GM12878 (cell line): Measurements from ENCODE around the gene PPP2R5C. TPM values are rescaled to one million over a fixed set of nuclear protein-coding genes. Genes with fewer than 3 reads are reported as not detected.

Experiments
- BMI1 ChIP-seq: fragments of 450-650 bp; IDR thresholded peaks from 2 replicates; pipeline ENCODE4 v1.6.1; 2016; ENCODE audit warnings: mild to moderate bottlenecking, moderate library complexity, borderline replicate concordance
- PML ChIP-seq: IDR thresholded peaks from 2 replicates; pipeline ENCODE4 v1.6.1; 2012; ENCODE audit warnings: low read length, inconsistent platforms
- SKIL ChIP-seq: fragments of 450-650 bp; IDR thresholded peaks from 2 replicates; pipeline ENCODE4 v1.6.1; 2017; ENCODE audit warnings: mild to moderate bottlenecking, low read depth, inconsistent platforms; ENCODE audit not compliant: poor library complexity, severe bottlenecking
- polyA plus RNA-seq, 11 experiments: library from polyadenylated mRNA; depleted of rRNA in 4 of 11; unstranded in 6 of 11; stranded (reverse) in 5 of 11; fragments of >200 nt; fragmentation: Nextera tagmentation in 4 of 11; fragmentation: Illumina TruSeq in 1 of 11; extraction: Ambion mirVana in 4 of 11; extraction: Trizol in 1 of 11; gene quantifications; 1 replicate in 1 of 11; 2 replicates in 10 of 11; pipeline versions ENCODE4 v1.2.1 to v1.2.3, GENCODE V29; 2011 to 2016; ENCODE audit warnings: inconsistent platforms in 2 of 11, missing spikeins in 2 of 11, low read depth in 1 of 11
- total RNA-seq, 4 experiments: library from RNA; depleted of rRNA in 3 of 4; stranded (reverse); fragments of >200 nt in 3 of 4; fragmentation: Illumina TruSeq in 1 of 4; extraction: Trizol in 1 of 4; gene quantifications; 2 replicates each; pipeline versions ENCODE4 v1.2.1 to v1.2.3, GENCODE V29; 2013 to 2021
- TF ChIP-seq, protein P1 (sequence below): fragments of 450-650 bp; IDR thresholded peaks from 2 replicates; pipeline ENCODE4 v1.6.1; 2017; ENCODE audit warnings: antibody characterized with exemption, mild to moderate bottlenecking, moderate library complexity
- TF ChIP-seq, protein P2 (sequence below): fragments of 450-650 bp; IDR thresholded peaks from 2 replicates; pipeline ENCODE4 v1.6.1; 2017; ENCODE audit warnings: mild to moderate bottlenecking

PPP2R5C gene
- total and polyA plus RNA-seq, 10 of the 15 experiments (the other 5 are each of a cell fraction or from before 2014, with no cell fraction given): 106 to 199 (median 144) TPM

GRCh38 chr14:101950516-101951215 is 189.2 kb downstream of the PPP2R5C start (continued):
- TF ChIP-seq, protein P1, sequence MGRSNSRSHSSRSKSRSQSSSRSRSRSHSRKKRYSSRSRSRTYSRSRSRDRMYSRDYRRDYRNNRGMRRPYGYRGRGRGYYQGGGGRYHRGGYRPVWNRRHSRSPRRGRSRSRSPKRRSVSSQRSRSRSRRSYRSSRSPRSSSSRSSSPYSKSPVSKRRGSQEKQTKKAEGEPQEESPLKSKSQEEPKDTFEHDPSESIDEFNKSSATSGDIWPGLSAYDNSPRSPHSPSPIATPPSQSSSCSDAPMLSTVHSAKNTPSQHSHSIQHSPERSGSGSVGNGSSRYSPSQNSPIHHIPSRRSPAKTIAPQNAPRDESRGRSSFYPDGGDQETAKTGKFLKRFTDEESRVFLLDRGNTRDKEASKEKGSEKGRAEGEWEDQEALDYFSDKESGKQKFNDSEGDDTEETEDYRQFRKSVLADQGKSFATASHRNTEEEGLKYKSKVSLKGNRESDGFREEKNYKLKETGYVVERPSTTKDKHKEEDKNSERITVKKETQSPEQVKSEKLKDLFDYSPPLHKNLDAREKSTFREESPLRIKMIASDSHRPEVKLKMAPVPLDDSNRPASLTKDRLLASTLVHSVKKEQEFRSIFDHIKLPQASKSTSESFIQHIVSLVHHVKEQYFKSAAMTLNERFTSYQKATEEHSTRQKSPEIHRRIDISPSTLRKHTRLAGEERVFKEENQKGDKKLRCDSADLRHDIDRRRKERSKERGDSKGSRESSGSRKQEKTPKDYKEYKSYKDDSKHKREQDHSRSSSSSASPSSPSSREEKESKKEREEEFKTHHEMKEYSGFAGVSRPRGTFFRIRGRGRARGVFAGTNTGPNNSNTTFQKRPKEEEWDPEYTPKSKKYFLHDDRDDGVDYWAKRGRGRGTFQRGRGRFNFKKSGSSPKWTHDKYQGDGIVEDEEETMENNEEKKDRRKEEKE: no peak
- TF ChIP-seq SKIL (no peak), BMI1 (no peak), PML (no peak)
- TF ChIP-seq, protein P2, sequence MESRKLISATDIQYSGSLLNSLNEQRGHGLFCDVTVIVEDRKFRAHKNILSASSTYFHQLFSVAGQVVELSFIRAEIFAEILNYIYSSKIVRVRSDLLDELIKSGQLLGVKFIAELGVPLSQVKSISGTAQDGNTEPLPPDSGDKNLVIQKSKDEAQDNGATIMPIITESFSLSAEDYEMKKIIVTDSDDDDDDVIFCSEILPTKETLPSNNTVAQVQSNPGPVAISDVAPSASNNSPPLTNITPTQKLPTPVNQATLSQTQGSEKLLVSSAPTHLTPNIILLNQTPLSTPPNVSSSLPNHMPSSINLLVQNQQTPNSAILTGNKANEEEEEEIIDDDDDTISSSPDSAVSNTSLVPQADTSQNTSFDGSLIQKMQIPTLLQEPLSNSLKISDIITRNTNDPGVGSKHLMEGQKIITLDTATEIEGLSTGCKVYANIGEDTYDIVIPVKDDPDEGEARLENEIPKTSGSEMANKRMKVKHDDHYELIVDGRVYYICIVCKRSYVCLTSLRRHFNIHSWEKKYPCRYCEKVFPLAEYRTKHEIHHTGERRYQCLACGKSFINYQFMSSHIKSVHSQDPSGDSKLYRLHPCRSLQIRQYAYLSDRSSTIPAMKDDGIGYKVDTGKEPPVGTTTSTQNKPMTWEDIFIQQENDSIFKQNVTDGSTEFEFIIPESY: no peak
